Tibial nerve (tissue), 4 donors: ENCODE measurements around the gene PBRM1.

Experiments used
- EP300 ChIP-seq, 2 donors: sonication (generic); formaldehyde crosslinking; IDR thresholded peaks; one replicate each; pipeline ENCODE4 v1.6.1; 2017; ENCODE audit warnings: antibody characterized with exemption in 2 of 2, mild to moderate bottlenecking in 1 of 2
- TF ChIP-seq, protein P1 (sequence below), 5 experiments: fragments of 200-600 bp in 3 of 5; fragments of 450-650 bp in 2 of 5; sonication (generic) in 3 of 5; IDR thresholded peaks; one replicate each; pipeline ENCODE4 v1.5.1; 2016 to 2019; ENCODE audit warnings: antibody characterized with exemption in 5 of 5, mild to moderate bottlenecking in 3 of 5, moderate library complexity in 2 of 5

DNA sequence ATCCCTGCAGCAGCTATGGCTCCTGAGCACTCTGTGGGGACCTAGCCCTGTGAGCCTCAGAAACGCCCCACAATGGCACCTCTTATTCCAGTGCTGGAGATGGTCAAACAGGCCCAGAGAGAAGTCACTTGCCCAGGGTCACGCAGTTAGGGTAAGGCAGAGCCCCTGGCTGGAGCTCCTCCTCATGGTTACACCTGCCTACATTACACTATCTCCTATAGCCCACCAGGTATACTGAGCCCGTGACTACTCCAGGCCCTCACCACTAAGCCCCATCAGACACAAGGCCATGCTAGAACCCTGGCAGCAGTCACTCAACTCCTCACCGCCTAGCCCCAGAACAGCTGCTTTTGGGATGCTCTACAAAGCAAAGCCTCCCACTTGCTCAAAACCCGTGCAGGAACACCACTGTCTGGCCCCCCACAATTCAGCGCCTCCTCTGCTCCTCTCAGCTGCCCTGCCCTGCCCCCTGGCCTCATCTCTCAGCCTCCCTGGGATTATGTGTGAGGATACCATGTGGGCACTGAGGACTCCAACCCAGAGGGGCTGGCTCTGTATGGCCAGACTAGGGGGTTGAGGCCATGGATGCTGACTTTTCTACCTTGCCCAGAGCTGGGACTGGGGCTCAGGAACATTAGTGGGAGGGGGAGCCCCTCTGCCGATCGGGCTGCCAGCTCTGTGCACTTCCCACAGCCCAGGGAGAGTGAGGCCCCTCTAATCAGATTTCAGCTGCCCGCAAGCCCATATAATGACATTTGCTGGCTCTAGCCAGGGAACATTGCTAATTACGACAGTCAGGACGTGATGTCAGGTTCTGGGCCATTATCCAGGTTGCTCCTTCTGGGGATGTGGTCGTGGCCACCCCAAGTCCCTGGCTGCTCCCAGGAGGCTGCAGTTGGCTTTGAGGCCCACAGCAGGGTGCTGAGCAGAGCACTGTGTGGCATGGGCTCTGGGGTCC lies 156.1 kb downstream of the PBRM1 start:
- TF ChIP-seq EP300 (IDR thresholded peaks at IDR 0.05), result peak in 1 of 2 donors; percentile 45
- TF ChIP-seq, protein P1, sequence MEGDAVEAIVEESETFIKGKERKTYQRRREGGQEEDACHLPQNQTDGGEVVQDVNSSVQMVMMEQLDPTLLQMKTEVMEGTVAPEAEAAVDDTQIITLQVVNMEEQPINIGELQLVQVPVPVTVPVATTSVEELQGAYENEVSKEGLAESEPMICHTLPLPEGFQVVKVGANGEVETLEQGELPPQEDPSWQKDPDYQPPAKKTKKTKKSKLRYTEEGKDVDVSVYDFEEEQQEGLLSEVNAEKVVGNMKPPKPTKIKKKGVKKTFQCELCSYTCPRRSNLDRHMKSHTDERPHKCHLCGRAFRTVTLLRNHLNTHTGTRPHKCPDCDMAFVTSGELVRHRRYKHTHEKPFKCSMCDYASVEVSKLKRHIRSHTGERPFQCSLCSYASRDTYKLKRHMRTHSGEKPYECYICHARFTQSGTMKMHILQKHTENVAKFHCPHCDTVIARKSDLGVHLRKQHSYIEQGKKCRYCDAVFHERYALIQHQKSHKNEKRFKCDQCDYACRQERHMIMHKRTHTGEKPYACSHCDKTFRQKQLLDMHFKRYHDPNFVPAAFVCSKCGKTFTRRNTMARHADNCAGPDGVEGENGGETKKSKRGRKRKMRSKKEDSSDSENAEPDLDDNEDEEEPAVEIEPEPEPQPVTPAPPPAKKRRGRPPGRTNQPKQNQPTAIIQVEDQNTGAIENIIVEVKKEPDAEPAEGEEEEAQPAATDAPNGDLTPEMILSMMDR (IDR thresholded peaks at IDR 0.05), result no peak
